Measurements from ENCODE around the gene PDE4D. TPM values are rescaled to one million over a fixed set of nuclear protein-coding genes. Genes with fewer than 3 reads are reported as not detected.
"Not testable (repeated sequence)": the region's sequence is repeated elsewhere in the genome, so short reads cannot be mapped to it uniquely, and the experiment has no call there.

PDE4D gene
- total RNA-seq, 1 donor from 2014 or later: 11.8 TPM

DNA sequence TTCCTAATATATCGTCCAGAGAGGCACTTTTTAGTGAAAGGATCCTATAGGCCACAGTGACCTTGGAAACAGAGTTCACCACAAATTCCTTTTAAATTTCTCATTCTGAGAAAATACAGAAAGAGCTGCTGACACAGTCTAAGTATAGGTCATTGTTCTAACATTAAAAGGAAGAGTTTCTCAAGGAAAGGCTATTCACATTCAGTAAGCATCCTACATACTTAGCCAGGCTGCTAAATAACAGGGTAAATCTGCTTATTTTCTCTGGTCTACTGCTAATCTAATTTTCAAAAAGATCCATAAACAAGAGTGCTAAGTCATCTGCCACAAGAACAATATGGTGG lies 313.7 kb downstream of the PDE4D start:
- H3K9me3 Mint-ChIP-seq: no peaks in the 10 kb centered on the region
- H3K4me3 Mint-ChIP-seq: no peak overlapping the region
- H3K36me3 Mint-ChIP-seq (ENCODE audit: low read depth): no peaks in the 10 kb centered on the region
- TF ChIP-seq, protein P1, sequence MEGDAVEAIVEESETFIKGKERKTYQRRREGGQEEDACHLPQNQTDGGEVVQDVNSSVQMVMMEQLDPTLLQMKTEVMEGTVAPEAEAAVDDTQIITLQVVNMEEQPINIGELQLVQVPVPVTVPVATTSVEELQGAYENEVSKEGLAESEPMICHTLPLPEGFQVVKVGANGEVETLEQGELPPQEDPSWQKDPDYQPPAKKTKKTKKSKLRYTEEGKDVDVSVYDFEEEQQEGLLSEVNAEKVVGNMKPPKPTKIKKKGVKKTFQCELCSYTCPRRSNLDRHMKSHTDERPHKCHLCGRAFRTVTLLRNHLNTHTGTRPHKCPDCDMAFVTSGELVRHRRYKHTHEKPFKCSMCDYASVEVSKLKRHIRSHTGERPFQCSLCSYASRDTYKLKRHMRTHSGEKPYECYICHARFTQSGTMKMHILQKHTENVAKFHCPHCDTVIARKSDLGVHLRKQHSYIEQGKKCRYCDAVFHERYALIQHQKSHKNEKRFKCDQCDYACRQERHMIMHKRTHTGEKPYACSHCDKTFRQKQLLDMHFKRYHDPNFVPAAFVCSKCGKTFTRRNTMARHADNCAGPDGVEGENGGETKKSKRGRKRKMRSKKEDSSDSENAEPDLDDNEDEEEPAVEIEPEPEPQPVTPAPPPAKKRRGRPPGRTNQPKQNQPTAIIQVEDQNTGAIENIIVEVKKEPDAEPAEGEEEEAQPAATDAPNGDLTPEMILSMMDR (conservative IDR thresholded peaks at IDR 0.05): no peak
- peaks cover 33% of the 10 kb centered on the region for H3K4me1 Mint-ChIP-seq
- no peaks in the 10 kb centered on the region for H3K27me3 Mint-ChIP-seq (ENCODE audit: low read depth)
- DNase-seq (ENCODE audit: low read depth, low spot score): no peak
- peak overlapping the region; percentile 5 for H3K27ac Mint-ChIP-seq (ENCODE audit: unreplicated experiment)

DNA sequence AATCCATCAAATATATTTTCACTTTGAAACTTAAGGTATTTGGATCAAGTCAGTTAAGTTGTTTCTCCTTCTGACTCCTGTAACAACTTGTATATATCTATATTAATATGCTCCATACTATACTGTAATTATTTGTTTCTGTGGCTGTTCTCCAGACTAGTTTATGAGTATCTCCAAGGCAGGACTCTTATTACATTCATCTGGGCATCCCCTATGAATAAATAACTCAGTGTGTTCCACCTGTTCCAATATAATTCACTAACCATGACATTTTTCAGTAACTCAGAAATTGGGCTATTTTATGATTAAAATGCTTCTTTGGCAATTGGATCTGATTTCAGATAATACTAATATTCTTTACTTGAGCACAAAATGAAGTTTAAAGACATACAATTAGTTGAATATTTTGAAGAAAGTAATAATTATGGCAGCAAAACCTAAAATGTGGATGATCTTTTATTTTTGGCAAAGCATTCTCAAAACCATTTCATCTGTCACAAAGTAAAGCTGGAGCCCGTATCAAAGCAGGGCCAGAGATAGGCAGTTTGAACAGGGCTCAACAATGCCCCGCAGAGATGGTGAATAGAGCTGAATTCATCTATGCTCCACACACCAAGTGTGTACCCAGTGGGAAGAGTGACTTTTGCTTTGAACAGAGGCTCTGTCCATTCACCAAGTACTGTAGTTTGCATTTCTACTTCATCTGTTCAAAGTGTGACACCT lies 314.3 kb downstream of the PDE4D start:
- Mint-ChIP-seq H3K27me3 (ENCODE audit: low read depth) (no peaks in the 10 kb centered on the region), H3K27ac (ENCODE audit: unreplicated experiment) (peak overlapping the region; percentile 5), H3K36me3 (ENCODE audit: low read depth) (no peaks in the 10 kb centered on the region), H3K9me3 (no peaks in the 10 kb centered on the region), H3K4me1 (peaks cover 31% of the 10 kb centered on the region), H3K4me3 (no peak overlapping the region)
- DNase-seq (ENCODE audit: low read depth, low spot score): no peak
- TF ChIP-seq, protein P1 (conservative IDR thresholded peaks at IDR 0.05): no peak

DNA sequence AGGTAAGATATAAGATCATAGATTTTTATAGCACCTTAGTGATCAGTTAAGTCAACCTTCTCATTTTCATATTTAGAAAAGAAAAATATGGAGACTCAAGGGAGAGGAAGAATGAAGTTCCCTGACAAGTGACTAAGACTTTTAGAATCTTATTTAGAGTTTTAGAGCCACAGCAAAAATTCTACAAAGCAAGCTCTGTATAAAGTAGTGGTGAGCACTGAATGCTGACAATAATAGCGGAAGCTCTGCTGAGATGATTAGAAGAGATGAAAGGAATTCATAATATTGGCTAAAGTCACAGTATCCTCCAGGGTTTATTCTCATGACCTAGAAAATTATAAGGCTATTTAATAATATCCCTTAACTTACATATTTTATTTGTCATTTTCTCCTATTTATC lies 316.0 kb downstream of the PDE4D start:
- TF ChIP-seq, protein P1 (conservative IDR thresholded peaks at IDR 0.05): no peak
- no peak overlapping the region for H3K4me3 Mint-ChIP-seq
- peaks cover 27% of the 10 kb centered on the region for H3K4me1 Mint-ChIP-seq
- peak overlapping the region; percentile 15 for H3K27ac Mint-ChIP-seq (ENCODE audit: unreplicated experiment)
- peaks cover 6% of the 10 kb centered on the region for H3K36me3 Mint-ChIP-seq (ENCODE audit: low read depth)
- no peak for DNase-seq (ENCODE audit: low read depth, low spot score)
- H3K9me3 Mint-ChIP-seq: peaks cover 6% of the 10 kb centered on the region
- no peaks in the 10 kb centered on the region for H3K27me3 Mint-ChIP-seq (ENCODE audit: low read depth)

DNA sequence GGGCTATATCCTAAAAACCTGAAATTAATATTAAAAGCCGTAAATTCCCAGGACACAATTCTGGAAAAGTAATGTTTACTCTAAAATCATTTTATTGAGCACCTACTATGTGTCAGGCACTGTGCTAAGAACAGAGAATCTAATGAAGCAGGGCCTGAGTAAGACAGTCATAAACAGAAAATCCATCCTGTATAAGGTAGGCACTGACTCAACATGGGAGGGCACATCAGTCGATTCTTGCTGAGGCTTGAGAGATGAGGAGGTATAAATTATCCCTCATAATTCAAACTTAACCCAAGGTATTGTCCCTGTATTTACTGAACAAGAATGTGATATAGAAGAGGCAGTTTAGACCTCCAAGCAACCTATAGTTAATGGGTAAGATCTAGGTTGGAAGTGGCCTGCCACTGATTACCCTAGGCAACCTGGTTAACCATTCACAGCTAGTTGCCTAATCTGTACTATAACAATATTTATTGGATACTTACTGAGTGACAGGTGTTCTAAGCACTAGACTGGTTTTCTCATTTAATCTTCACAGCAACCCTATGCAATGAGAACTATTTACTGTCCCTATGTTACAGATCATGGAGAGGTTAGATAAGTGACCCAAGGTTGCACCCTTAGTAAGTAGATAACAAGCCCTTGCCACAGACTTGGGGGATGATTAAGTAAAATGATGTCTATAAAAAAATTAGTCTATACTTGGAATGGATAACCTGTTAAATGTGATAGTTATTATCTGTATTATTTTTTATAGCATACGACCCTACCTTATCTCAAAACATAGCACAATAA lies 317.7 kb downstream of the PDE4D start:
- TF ChIP-seq, protein P1 (conservative IDR thresholded peaks at IDR 0.05): no peak
- H3K27ac Mint-ChIP-seq (ENCODE audit: unreplicated experiment): no peak overlapping the region
- no peak overlapping the region for H3K4me3 Mint-ChIP-seq
- H3K4me1 Mint-ChIP-seq: peaks cover 27% of the 10 kb centered on the region
- H3K27me3 Mint-ChIP-seq (ENCODE audit: low read depth): no peaks in the 10 kb centered on the region
- DNase-seq (ENCODE audit: low read depth, low spot score): no peak
- H3K9me3 Mint-ChIP-seq: peaks cover 6% of the 10 kb centered on the region
- H3K36me3 Mint-ChIP-seq (ENCODE audit: low read depth): peaks cover 6% of the 10 kb centered on the region

DNA sequence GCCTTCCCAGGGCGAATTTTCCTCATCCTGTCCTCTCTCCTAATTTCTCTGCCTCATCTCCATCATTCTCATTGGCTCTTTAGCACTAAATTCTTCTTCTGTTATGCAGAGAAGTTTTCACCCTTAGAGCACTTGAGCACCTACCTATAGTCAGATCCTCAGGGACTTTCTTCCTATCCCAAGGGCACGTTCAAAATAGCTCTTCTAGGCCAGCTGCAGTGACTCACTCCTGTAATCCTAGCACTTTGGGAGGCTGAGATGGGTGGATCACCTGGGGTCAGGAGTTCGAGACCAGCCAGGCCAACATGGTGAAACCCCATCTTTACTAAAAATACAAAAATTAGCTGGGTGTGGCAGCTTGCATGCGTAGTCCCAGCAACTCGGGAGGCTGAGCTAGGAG lies 320.0 kb downstream of the PDE4D start:
- DNase-seq (ENCODE audit: low read depth, low spot score); H3K9me3 Mint-ChIP-seq; H3K4me3 Mint-ChIP-seq; H3K27me3 Mint-ChIP-seq (ENCODE audit: low read depth); H3K27ac Mint-ChIP-seq (ENCODE audit: unreplicated experiment); H3K36me3 Mint-ChIP-seq (ENCODE audit: low read depth): not testable (repeated sequence)
- peaks cover 19% of the 10 kb centered on the region for H3K4me1 Mint-ChIP-seq

DNA sequence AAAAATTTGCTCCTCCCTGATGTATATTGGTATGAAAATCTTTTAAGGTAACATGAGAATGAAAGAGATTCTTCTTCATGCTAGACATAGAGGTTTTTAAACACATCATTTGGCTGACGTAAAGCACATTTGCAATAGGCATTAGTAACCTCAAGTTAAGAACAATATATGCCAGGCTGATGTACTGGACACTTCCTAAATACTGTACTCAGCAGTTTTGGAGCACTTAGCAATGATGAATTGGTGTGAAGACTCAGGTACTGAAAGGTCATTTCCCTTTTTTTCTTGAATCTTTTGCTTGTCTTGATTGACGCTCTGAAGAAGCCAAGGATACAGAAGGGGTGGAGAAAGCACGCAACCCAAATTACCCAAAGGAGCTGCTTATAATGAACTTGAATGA lies 322.5 kb downstream of the PDE4D start:
- Mint-ChIP-seq H3K27ac (ENCODE audit: unreplicated experiment) (no peak overlapping the region), H3K9me3 (peaks cover 6% of the 10 kb centered on the region), H3K4me1 (peaks cover 11% of the 10 kb centered on the region), H3K4me3 (no peak overlapping the region), H3K36me3 (ENCODE audit: low read depth) (peaks cover 6% of the 10 kb centered on the region), H3K27me3 (ENCODE audit: low read depth) (no peaks in the 10 kb centered on the region)
- TF ChIP-seq, protein P1 (conservative IDR thresholded peaks at IDR 0.05): no peak
- DNase-seq (ENCODE audit: low read depth, low spot score): no peak
